Stomach (tissue), 9 donors: Measurements from ENCODE around the gene PLET1. TPM values are rescaled to one million over a fixed set of nuclear protein-coding genes. Genes with fewer than 3 reads are reported as not detected.

Experiments
- DNase-seq, 2 donors: peaks; one replicate each; pipeline versions ENCODE4 v3.0.0 to v3.0.0-alpha.2; 2013 to 2019
- H3K27ac ChIP-seq, 5 donors: fragments of 200-600 bp in 4 of 5; sonication (generic) in 4 of 5; one replicate each; pipeline ENCODE4 v1.5.1; 2013 to 2019; ENCODE audit warnings: mild to moderate bottlenecking in 1 of 5, moderate library complexity in 1 of 5
- H3K27me3 ChIP-seq, 3 donors: fragments of 200-600 bp; sonication (generic); one replicate each; pipeline ENCODE4 v1.5.1; 2017 to 2019; ENCODE audit warnings: mixed run types in 1 of 3
- H3K36me3 ChIP-seq, 4 donors: fragments of 200-600 bp; sonication (generic); 1 replicate in 3 of 4; 2 replicates in 1 of 4; pipeline ENCODE4 v1.5.1; 2016 to 2019
- H3K4me1 ChIP-seq, 4 donors: fragments of 200-600 bp; sonication (generic); one replicate each; pipeline ENCODE4 v1.5.1; 2016 to 2019
- H3K4me3 ChIP-seq, 4 donors: fragments of 200-600 bp; sonication (generic) in 3 of 4; one replicate each; pipeline ENCODE4 v1.5.1; 2016 to 2019; ENCODE audit warnings: mild to moderate bottlenecking in 1 of 4
- H3K9me3 ChIP-seq, 4 donors: fragments of 200-600 bp; sonication (generic); one replicate each; pipeline ENCODE4 v1.5.1; 2016 to 2019
- EP300 ChIP-seq: sonication (generic); formaldehyde crosslinking; IDR thresholded peaks from one replicate; pipeline ENCODE4 v1.6.1; 2017; ENCODE audit warnings: antibody characterized with exemption
- POLR2A ChIP-seq, 4 donors: fragments of 450-650 bp; IDR thresholded peaks; one replicate each; pipeline ENCODE4 v1.6.1; 2016; ENCODE audit warnings: antibody characterized with exemption in 4 of 4, control low read depth in 2 of 4, mild to moderate bottlenecking in 1 of 4, moderate library complexity in 1 of 4
- POLR2AphosphoS5 ChIP-seq, 3 donors: sonication (generic); formaldehyde crosslinking; IDR thresholded peaks; one replicate each; pipeline ENCODE4 v1.6.1; 2016; ENCODE audit warnings: antibody characterized with exemption in 3 of 3
- WGBS, 5 donors: extraction: QIAGEN DNeasy Blood & Tissue Kit in 3 of 5; methylation state at CpG; one replicate each; pipeline versions ENCODE4 v1.1.5 to v1.1.7; 2013 to 2018; 5-methylcytosine and 5-hydroxymethylcytosine counted together
- intact Hi-C: fragments of 100-400 bp; cut with DNase I; formaldehyde crosslinking; loops from one replicate; pipeline ENCODE4 v1.15.1; 2023; ENCODE audit warnings: low total_unique reads
- polyA plus RNA-seq, 3 donors: library from polyadenylated mRNA; stranded (reverse); fragments of 200-250 nt; gene quantifications; one replicate each; pipeline ENCODE4 v1.2.3, GENCODE V29; 2013
- total RNA-seq, 5 donors: library from RNA; depleted of rRNA; stranded (reverse); fragments of >200 nt; gene quantifications; one replicate each; pipeline versions ENCODE4 v1.1.0 to v1.2.3, GENCODE V29; 2014 to 2016
- TF ChIP-seq, protein P1 (sequence below), 7 experiments: fragments of 450-650 bp in 4 of 7; fragments of 200-600 bp in 3 of 7; sonication (generic) in 3 of 7; IDR thresholded peaks; one replicate each; pipeline ENCODE4 v1.5.1; 2016 to 2019; ENCODE audit warnings: antibody characterized with exemption in 7 of 7, control low read depth in 2 of 7, mild to moderate bottlenecking in 1 of 7
- donor health status: healthy with polysubstance abuse.
- donor health status: Bipolar disorder and iron deficiency.
- donor health status: healthy.

PLET1 gene
- total and polyA plus RNA-seq, 8 donors, result not detected

DNA sequence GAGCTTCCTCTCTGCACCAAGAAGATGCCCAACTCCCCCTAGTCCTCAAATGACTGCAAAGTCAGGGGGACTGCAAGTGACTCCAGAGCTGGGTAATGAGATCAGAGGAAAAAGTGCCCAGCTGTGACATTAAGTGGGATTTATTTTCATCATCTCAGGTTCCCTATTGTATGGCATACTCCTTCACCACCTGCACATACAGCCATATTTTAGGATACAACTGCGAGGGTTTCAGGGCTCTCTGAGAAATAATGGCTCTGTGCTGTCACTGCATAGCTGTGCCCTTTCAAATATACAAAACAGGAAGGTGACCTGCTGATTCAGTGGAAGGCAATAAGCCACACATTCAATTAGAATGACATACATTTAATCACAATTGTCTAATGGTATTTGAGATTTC is 45.6 kb upstream of the PLET1 start:
- Histone ChIP-seq H3K4me1 (peaks cover 3 to 18% (median 13%) of the 10 kb centered on the region in 4 donors), H3K9me3 (no peaks in the 10 kb centered on the region), H3K27me3 (no peaks in the 10 kb centered on the region), H3K4me3 (no peak overlapping the region), H3K27ac (no peak overlapping the region), H3K36me3 (no peaks in the 10 kb centered on the region)
- intact Hi-C loops, result no loop called here
- no peak for DNase-seq
- TF ChIP-seq POLR2A (IDR thresholded peaks at IDR 0.05) (no peak), POLR2AphosphoS5 (IDR thresholded peaks at IDR 0.05) (no peak), EP300 (no peak)
- TF ChIP-seq, protein P1, sequence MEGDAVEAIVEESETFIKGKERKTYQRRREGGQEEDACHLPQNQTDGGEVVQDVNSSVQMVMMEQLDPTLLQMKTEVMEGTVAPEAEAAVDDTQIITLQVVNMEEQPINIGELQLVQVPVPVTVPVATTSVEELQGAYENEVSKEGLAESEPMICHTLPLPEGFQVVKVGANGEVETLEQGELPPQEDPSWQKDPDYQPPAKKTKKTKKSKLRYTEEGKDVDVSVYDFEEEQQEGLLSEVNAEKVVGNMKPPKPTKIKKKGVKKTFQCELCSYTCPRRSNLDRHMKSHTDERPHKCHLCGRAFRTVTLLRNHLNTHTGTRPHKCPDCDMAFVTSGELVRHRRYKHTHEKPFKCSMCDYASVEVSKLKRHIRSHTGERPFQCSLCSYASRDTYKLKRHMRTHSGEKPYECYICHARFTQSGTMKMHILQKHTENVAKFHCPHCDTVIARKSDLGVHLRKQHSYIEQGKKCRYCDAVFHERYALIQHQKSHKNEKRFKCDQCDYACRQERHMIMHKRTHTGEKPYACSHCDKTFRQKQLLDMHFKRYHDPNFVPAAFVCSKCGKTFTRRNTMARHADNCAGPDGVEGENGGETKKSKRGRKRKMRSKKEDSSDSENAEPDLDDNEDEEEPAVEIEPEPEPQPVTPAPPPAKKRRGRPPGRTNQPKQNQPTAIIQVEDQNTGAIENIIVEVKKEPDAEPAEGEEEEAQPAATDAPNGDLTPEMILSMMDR (IDR thresholded peaks at IDR 0.05), result no peak
- 78 to 94% (median 88%) methylated on average over 1 of the region's 1 CpG for WGBS, 5 donors

DNA sequence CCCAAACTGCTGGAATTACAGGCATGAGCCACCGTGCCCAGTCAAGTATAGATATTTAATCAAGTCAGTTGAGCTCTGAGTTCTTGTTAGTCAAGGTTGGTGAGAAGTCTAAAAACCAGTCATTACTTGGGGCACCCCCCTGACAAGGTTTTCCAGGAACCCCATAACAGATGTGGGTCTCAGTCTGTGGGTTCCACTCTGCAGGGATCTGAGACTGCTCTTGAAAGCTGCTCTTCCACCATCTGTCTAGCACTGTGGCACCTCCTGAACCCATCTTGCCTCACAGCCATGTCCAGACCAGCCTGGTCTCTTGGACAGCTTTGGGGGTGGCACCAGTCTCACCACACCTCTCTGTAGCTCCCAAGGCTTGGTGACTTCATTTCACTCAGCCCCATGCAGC is 44.3 kb upstream of the PLET1 start:
- Histone ChIP-seq H3K4me1 (peaks cover 3 to 31% (median 13%) of the 10 kb centered on the region in 4 donors), H3K27ac (no peak overlapping the region), H3K4me3 (no peak overlapping the region), H3K36me3 (no peaks in the 10 kb centered on the region), H3K27me3 (no peaks in the 10 kb centered on the region), H3K9me3 (no peaks in the 10 kb centered on the region)
- no peak for DNase-seq
- TF ChIP-seq EP300, result no peak
- no peak for TF ChIP-seq POLR2AphosphoS5 (IDR thresholded peaks at IDR 0.05)
- TF ChIP-seq POLR2A (IDR thresholded peaks at IDR 0.05), result no peak
- TF ChIP-seq, protein P1 (IDR thresholded peaks at IDR 0.05), result no peak
- 70 to 90% (median 83%) methylated on average over 1 of the region's 1 CpG for WGBS, 5 donors
- intact Hi-C loops, result no loop called here

DNA sequence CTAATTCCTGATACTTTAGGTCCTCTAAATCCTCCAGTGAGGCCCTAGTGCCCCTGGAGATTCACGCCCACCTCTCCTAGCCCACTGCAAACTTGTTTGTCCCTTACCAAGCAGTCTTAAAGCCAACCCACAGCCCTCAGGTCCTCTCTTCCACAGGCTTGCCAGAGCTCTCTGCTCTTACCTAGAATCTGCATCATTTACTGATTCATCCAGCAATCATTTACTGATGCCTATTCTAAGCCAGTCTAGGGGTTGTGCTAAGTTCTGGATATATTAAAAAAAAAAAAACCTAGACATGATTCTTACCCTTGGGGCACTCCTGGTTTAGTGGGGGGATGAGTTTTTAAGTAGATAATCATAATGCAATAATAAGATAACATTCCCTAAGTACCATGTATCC is 43.0 kb upstream of the PLET1 start:
- TF ChIP-seq EP300 (no peak), POLR2AphosphoS5 (IDR thresholded peaks at IDR 0.05) (no peak), POLR2A (IDR thresholded peaks at IDR 0.05) (no peak)
- TF ChIP-seq, protein P1 (IDR thresholded peaks at IDR 0.05), result no peak
- Histone ChIP-seq H3K9me3 (no peaks in the 10 kb centered on the region), H3K27ac (no peak overlapping the region), H3K36me3 (no peaks in the 10 kb centered on the region), H3K4me3 (no peak overlapping the region), H3K4me1 (peaks cover 3 to 34% (median 15%) of the 10 kb centered on the region in 4 donors), H3K27me3 (no peaks in the 10 kb centered on the region)
- WGBS, 5 donors, result 91 to 100% (median 97%) methylated on average over 1 of the region's 1 CpG
- intact Hi-C loops, result no loop called here
- no peak for DNase-seq

DNA sequence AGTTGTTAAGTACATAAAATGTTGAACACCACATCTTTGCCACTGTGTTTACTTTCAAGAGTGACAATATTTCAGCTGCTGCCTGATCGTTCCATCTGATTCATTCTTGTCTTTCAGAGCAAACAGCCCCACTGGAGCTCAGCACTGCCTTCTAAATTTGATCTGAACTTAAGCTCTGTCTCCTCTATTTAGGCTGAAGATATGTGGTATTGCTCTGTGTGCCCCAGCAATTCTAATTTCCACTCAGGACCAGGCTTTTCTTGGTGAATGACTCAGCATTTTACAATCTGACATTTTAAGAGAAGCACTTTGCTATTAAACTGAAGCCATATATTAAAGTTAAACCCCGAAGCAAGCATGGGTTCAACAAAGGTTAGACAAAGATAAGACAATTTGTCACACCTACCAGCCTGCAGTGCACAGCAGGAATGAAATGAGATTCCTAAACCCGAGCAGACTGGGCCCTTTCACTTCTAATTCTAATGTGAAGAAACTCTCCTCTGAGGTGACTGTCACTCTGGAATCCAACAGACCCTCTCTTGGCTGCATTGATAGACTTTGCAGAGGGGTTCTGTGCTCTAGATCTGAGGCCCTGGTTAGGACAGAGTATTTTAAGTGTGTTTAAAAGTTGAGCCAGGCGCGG is 41.7 kb upstream of the PLET1 start:
- TF ChIP-seq POLR2AphosphoS5 (IDR thresholded peaks at IDR 0.05), result no peak
- no peak for TF ChIP-seq POLR2A (IDR thresholded peaks at IDR 0.05)
- no peak for TF ChIP-seq EP300
- TF ChIP-seq, protein P1 (IDR thresholded peaks at IDR 0.05), result no peak
- no peak for DNase-seq
- H3K4me3 ChIP-seq, result no peak overlapping the region
- peaks cover 0 to 7% (median 0%) of the 10 kb centered on the region in 4 donors for H3K36me3 ChIP-seq
- no peaks in the 10 kb centered on the region for H3K27me3 ChIP-seq
- peak overlapping the region in 2 of 5 donors; percentile 7 to 38 for H3K27ac ChIP-seq
- peaks cover 3 to 45% (median 22%) of the 10 kb centered on the region in 4 donors for H3K4me1 ChIP-seq
- intact Hi-C loops, result no loop called here
- 46 to 54% (median 47%) methylated on average over 5 of the region's 5 CpGs for WGBS, 5 donors
- no peaks in the 10 kb centered on the region for H3K9me3 ChIP-seq
